CD4-positive, alpha-beta memory T cell (primary cell): ENCODE measurements around the gene TAF11L2. TPM values are rescaled to one million over a fixed set of nuclear protein-coding genes. Genes with fewer than 3 reads are reported as not detected.
A peak's percentile ranks its signal among the peaks of the same experiment; 100 is the strongest.
"Not testable (repeated sequence)": the region's sequence is repeated elsewhere in the genome, so short reads cannot be mapped to it uniquely, and the experiment has no call there.

ENCODE experiments used
- CTCF ChIA-PET: fragments of 350-600 bp; sonication (Branson Sonifier 250); formaldehyde crosslinking; loops from one replicate; lab custom pipeline; 2021; ENCODE audit warnings: inconsistent platforms; ENCODE audit not compliant: partially characterized antibody; lab: Charles Lee
- POLR2A ChIA-PET: fragments of 350-600 bp; sonication (Branson Sonifier 250); formaldehyde crosslinking; loops from one replicate; lab custom pipeline; 2021; ENCODE audit not compliant: partially characterized antibody; lab: Charles Lee
- DNase-seq, 5 donors: peaks; one replicate each; pipeline versions ENCODE4 v3.0.0 to v3.0.0-alpha.2; 2020 to 2022; ENCODE audit warnings: mixed read lengths in 1 of 5
- H3K27ac ChIP-seq: one replicate; pipeline ENCODE4 v1.7.0; 2013; ENCODE audit warnings: low read depth, low read length
- H3K27me3 ChIP-seq: 2 replicates; pipeline ENCODE4 v1.7.0; 2013; ENCODE audit warnings: mild to moderate bottlenecking, low read length, moderate library complexity; ENCODE audit not compliant: insufficient read depth
- H3K36me3 ChIP-seq: 2 replicates; pipeline ENCODE4 v1.7.0; 2013; ENCODE audit warnings: mild to moderate bottlenecking, low read length, moderate library complexity; ENCODE audit not compliant: insufficient read depth
- H3K4me1 ChIP-seq: 2 replicates; pipeline ENCODE4 v1.7.0; 2013; ENCODE audit warnings: mild to moderate bottlenecking, low read length, moderate library complexity; ENCODE audit not compliant: insufficient read depth
- H3K4me3 ChIP-seq, 2 donors: one replicate each; pipeline ENCODE4 v1.7.0; 2013; ENCODE audit warnings: low read length in 2 of 2, mild to moderate bottlenecking in 1 of 2
- H3K9me3 ChIP-seq, 2 donors: one replicate each; pipeline ENCODE4 v1.7.0; 2013; ENCODE audit warnings: low read length in 2 of 2, control low read depth in 1 of 2; ENCODE audit not compliant: control insufficient read depth in 1 of 2
- H3K27ac Mint-ChIP-seq, 7 donors: one replicate each; pipeline ENCODE4 v1.8.0; 2020 to 2021; ENCODE audit warnings: mixed read lengths in 7 of 7, mild to moderate bottlenecking in 6 of 7, inconsistent platforms in 3 of 7, moderate library complexity in 3 of 7
- H3K27me3 Mint-ChIP-seq, 2 donors: one replicate each; pipeline ENCODE4 v1.8.0; 2020 to 2021; ENCODE audit warnings: mixed read lengths in 2 of 2
- H3K36me3 Mint-ChIP-seq, 2 donors: one replicate each; pipeline ENCODE4 v1.8.0; 2020 to 2021; ENCODE audit warnings: mixed read lengths in 2 of 2, inconsistent platforms in 1 of 2, mild to moderate bottlenecking in 1 of 2
- H3K4me1 Mint-ChIP-seq, 4 donors: one replicate each; pipeline ENCODE4 v1.8.0; 2020 to 2021; ENCODE audit warnings: mixed read lengths in 4 of 4, mild to moderate bottlenecking in 1 of 4
- H3K4me3 Mint-ChIP-seq, 8 donors: one replicate each; pipeline ENCODE4 v1.8.0; 2020 to 2021; ENCODE audit warnings: mixed read lengths in 8 of 8, mild to moderate bottlenecking in 7 of 8, moderate library complexity in 6 of 8, inconsistent platforms in 3 of 8
- H3K9me3 Mint-ChIP-seq, 8 donors: one replicate each; pipeline ENCODE4 v1.8.0; 2020 to 2021; ENCODE audit warnings: mixed read lengths in 8 of 8, mild to moderate bottlenecking in 5 of 8, inconsistent platforms in 3 of 8, moderate library complexity in 1 of 8
- intact Hi-C: fragments of 100-400 bp; cut with micrococcal nuclease; formaldehyde crosslinking; loops from one replicate; pipeline ENCODE4 v1.15.1; 2023
- polyA plus RNA-seq, 2 donors: library from polyadenylated mRNA; unstranded; fragments of 300-500 nt; fragmentation: Illumina TruSeq; gene quantifications; one replicate each; pipeline ENCODE4 v1.2.3, GENCODE V29; 2021
- total RNA-seq, 2 experiments: library from RNA; stranded (reverse); gene quantifications; one replicate each; pipeline ENCODE4 v1.2.3, GENCODE V29; 2021

TAF11L2 gene
- total and polyA plus RNA-seq, 4 experiments from 2014 or later: not detected

- intact Hi-C loops, H3K9me3 Mint-ChIP-seq, H3K27ac ChIP-seq, H3K4me1 Mint-ChIP-seq, H3K36me3 ChIP-seq, H3K27me3 Mint-ChIP-seq, H3K27me3 ChIP-seq, H3K9me3 ChIP-seq, H3K4me3 ChIP-seq, H3K4me3 Mint-ChIP-seq, POLR2A ChIA-PET, H3K36me3 Mint-ChIP-seq, H3K4me1 ChIP-seq, H3K27ac Mint-ChIP-seq, CTCF ChIA-PET: not testable (repeated sequence)
- peak in 2 of 5 donors; percentile 2 to 17 for DNase-seq
Observed at GRCh38 chr5:17526504-17526903, 28.5 kb downstream of the TAF11L2 start.

- H3K4me3 Mint-ChIP-seq, H3K36me3 ChIP-seq, POLR2A ChIA-PET, H3K27me3 Mint-ChIP-seq, H3K4me1 ChIP-seq, H3K4me3 ChIP-seq, H3K9me3 ChIP-seq, H3K27me3 ChIP-seq, H3K27ac ChIP-seq, DNase-seq, H3K27ac Mint-ChIP-seq, CTCF ChIA-PET, H3K4me1 Mint-ChIP-seq, intact Hi-C loops, H3K9me3 Mint-ChIP-seq, H3K36me3 Mint-ChIP-seq: not testable (repeated sequence)
Observed at GRCh38 chr5:17528369-17528768, 30.3 kb downstream of the TAF11L2 start, which contains the start of gene TAF11L6. TSS of gene TAF11L6 (plus strand) at chr5:17528669.

Other genes with a start within 250 kb of the TAF11L2 start
- gene TAF11L3, start 20.1 kb downstream of the TAF11L2 start, total RNA-seq: not detected
- not detected for gene TAF11L3, start 20.1 kb downstream of the TAF11L2 start, polyA plus RNA-seq
- gene TAF11L4, start 23.6 kb downstream of the TAF11L2 start, total RNA-seq: not detected
- gene TAF11L4, start 23.6 kb downstream of the TAF11L2 start, polyA plus RNA-seq: not detected
- not detected for gene TAF11L5, start 27.0 kb downstream of the TAF11L2 start, total RNA-seq
- gene TAF11L5, start 27.0 kb downstream of the TAF11L2 start, polyA plus RNA-seq: not detected
- gene TAF11L6, start 30.4 kb downstream of the TAF11L2 start, total RNA-seq: not detected
- gene TAF11L6, start 30.4 kb downstream of the TAF11L2 start, polyA plus RNA-seq: not detected
- not detected for gene TAF11L7, start 87.5 kb downstream of the TAF11L2 start, total RNA-seq
- not detected for gene TAF11L7, start 87.5 kb downstream of the TAF11L2 start, polyA plus RNA-seq
- not detected for gene TAF11L8, start 92.7 kb downstream of the TAF11L2 start, total RNA-seq
- gene TAF11L8, start 92.7 kb downstream of the TAF11L2 start, polyA plus RNA-seq: not detected
- gene TAF11L9, start 96.2 kb downstream of the TAF11L2 start, total RNA-seq: not detected
- gene TAF11L9, start 96.2 kb downstream of the TAF11L2 start, polyA plus RNA-seq: not detected
- not detected for gene TAF11L10, start 99.6 kb downstream of the TAF11L2 start, total RNA-seq
- not detected for gene TAF11L10, start 99.6 kb downstream of the TAF11L2 start, polyA plus RNA-seq
- not detected for gene TAF11L11, start 106.0 kb downstream of the TAF11L2 start, total RNA-seq
- gene TAF11L11, start 106.0 kb downstream of the TAF11L2 start, polyA plus RNA-seq: not detected
- gene TAF11L12, start 112.2 kb downstream of the TAF11L2 start, total RNA-seq: not detected
- not detected for gene TAF11L12, start 112.2 kb downstream of the TAF11L2 start, polyA plus RNA-seq
- not detected for gene TAF11L13, start 133.9 kb downstream of the TAF11L2 start, total RNA-seq
- gene TAF11L13, start 133.9 kb downstream of the TAF11L2 start, polyA plus RNA-seq: not detected
- gene TAF11L14, start 136.2 kb downstream of the TAF11L2 start, total RNA-seq: not detected
- not detected for gene TAF11L14, start 136.2 kb downstream of the TAF11L2 start, polyA plus RNA-seq